Measurements from ENCODE around the gene CCDC7.

DNA sequence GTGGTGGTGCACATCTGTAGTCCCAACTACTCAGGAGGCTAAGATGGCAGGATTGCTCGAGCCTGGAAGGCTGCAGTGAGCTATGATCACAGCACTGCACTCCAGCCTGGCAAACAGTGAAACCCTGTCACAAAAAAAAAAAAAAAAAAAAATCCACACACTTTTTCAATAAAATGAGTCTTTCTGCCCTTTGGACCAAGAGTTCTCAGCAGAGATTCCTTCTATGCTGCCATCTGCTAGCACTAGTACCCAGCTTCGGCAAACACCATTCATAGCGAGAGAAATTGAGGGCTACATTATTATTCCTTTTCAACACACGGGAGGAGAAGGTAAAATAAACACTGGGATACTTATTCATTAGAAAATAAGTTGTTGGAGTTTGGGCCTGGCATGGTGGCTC lies 43.4 kb upstream of the CCDC7 start:
- TF ChIP-seq POLR2A (IDR thresholded peaks at IDR 0.05; ENCODE audit: low read depth, low read length), result no peak
- TF ChIP-seq POLR2AphosphoS5 (IDR thresholded peaks at IDR 0.05; ENCODE audit: low read depth, low read length), result no peak
- TF ChIP-seq TAF1 (IDR thresholded peaks at IDR 0.05; ENCODE audit: low read depth, low read length), result no peak
- TF ChIP-seq SPI1 (IDR thresholded peaks at IDR 0.05; ENCODE audit: low read depth, low read length), result no peak
- no peak for TF ChIP-seq POU2F2 (IDR thresholded peaks at IDR 0.05; ENCODE audit: low read depth, low read length)
- TF ChIP-seq PAX5 (IDR thresholded peaks at IDR 0.05; ENCODE audit: insufficient read depth, low read length, severe bottlenecking), result no peak

Measured in GM12891 (cell line).